ENCODE data around the gene SRMS.
A peak's percentile ranks its signal among the peaks of the same experiment; 100 is the strongest.

Gene SRMS

DNA sequence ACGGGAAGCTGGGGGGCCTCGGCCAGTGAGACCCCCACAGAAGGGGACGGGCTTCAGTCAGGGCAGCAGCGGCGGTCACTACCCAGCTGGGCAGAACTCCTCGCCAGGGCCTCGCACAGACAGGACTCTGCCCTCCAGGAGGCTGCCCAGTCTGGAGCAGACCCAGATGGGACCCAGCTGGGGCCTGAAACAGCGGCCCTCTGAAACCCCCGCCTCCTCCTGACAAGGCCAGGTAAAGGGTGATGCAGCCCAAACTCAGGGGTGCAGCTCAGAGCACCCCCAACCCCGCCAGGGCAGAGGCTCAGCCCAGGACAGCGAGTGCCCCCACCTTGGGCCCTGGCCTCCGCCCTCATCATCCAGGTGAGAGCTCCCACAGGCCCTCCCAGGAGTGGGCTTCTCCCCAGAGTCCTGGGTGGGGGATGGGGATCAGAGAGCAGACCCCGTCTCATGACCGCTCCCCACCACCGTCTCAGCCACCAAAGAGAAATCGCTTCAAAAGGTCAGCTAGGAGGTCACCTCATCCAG lies 50.9 kb downstream of the SRMS start:
- TF ChIP-seq, protein P1, sequence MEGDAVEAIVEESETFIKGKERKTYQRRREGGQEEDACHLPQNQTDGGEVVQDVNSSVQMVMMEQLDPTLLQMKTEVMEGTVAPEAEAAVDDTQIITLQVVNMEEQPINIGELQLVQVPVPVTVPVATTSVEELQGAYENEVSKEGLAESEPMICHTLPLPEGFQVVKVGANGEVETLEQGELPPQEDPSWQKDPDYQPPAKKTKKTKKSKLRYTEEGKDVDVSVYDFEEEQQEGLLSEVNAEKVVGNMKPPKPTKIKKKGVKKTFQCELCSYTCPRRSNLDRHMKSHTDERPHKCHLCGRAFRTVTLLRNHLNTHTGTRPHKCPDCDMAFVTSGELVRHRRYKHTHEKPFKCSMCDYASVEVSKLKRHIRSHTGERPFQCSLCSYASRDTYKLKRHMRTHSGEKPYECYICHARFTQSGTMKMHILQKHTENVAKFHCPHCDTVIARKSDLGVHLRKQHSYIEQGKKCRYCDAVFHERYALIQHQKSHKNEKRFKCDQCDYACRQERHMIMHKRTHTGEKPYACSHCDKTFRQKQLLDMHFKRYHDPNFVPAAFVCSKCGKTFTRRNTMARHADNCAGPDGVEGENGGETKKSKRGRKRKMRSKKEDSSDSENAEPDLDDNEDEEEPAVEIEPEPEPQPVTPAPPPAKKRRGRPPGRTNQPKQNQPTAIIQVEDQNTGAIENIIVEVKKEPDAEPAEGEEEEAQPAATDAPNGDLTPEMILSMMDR (IDR thresholded peaks at IDR 0.05; ENCODE audit: low read depth, low read length): no peak
- no peak for DNase-seq (ENCODE audit: extremely low read depth, low read depth)

DNA sequence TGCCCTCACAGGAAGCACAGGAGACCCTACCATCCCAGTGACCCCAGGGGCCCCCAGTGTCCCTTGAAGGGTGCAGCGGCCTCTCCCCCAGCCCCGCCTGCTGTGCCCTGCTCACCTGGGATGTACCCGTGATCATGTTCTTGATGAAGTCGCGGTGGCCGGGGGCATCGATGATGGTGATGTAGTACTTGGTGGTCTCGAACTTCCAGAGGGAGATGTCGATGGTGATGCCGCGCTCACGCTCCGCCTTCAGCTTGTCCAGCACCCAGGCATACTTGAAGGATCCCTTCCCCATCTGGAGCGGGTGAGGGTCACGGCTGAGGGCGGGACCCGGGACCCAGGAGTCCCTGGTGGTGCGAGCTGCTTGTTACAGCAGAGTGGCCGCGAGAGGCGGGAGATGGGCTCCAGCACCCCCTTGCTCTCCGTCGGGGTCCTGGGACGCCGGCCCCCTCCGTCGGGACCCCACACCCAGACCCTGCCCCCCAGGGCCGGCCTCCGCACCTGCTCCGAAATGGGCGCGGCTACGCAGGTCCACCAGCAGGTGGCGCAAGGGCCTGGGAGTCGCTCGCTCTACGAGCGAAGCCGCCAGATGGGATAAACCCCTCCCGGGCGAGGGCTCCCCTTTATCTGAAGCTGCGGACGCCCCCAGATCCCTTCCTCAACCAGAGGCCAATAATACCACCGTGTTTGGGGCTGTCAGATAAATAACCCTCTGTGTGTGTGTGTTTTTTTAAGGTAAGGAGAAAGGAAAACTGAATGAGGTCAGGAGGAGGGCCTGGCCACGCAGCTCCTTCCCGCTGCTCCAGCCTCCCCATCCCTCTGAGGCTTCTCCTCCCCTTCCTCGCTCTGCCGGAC lies 51.6 kb downstream of the SRMS start:
- DNase-seq (ENCODE audit: extremely low read depth, low read depth): no peak
- TF ChIP-seq, protein P1 (IDR thresholded peaks at IDR 0.05; ENCODE audit: low read depth, low read length): peak; percentile 94

DNA sequence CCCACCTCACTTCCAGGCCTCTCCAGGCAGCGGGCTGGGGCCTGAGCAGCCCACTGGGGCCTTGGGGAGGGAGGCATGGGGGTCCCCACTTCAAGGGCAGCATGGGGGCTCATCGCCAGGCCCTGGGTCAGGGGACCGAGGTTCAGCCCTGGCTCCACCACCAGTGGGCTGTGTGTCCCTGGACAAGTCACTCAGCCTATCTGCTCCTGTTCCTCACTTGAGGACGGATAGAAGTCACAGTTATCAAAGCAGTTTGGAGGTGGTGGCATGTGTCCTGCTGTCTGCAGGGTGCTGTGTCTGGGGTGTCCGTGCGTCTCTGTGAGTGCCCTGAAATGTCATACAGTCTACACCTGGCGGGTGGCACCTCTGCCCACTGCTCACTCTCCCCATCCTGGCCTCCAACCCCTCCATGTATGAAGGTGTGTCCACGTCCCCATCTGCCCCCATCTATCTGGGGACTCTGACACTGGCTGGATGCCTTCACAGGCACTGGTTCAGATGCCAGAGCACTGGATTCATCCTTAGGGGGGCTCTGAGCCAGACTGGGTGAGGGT lies 52.3 kb downstream of the SRMS start:
- no peak for DNase-seq (ENCODE audit: extremely low read depth, low read depth)
- TF ChIP-seq, protein P1 (IDR thresholded peaks at IDR 0.05; ENCODE audit: low read depth, low read length): no peak

DNA sequence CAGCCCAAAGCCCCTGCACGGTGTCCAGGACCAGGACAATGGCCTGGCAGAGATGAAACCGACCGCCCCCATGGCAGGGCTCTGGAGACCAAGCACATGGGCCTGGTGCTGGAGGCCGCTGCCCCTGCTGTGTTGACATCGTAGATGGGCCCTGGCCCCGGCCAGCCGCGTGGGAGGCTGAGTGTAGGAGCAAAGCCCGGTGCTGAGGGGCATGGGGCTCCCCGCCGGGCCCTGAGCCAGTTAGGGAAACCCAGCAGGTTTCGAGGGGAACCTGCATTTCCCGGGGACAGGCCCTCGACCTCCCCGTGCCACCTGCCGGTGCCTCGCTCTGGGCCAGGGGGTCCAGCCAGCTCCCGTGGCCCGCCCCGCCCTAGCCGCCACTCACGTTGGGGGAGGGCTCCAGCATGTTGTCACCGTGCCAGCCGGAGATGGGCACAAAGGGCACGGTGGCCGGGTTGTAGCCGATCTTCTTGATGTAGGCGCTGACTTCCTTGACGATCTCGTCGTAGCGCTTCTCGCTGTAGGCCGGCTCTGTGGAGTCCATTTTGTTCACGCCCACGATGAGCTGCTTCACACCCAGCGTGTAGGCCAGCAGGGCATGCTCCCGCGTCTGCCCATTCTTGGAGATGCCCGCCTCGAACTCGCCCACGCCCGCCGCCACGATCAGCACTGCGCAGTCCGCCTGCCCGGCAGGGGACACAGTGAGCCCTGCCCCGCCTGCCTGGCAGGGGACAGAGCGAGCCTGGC lies 53.0 kb downstream of the SRMS start:
- no peak for DNase-seq (ENCODE audit: extremely low read depth, low read depth)
- TF ChIP-seq, protein P1 (IDR thresholded peaks at IDR 0.05; ENCODE audit: low read depth, low read length): no peak

DNA sequence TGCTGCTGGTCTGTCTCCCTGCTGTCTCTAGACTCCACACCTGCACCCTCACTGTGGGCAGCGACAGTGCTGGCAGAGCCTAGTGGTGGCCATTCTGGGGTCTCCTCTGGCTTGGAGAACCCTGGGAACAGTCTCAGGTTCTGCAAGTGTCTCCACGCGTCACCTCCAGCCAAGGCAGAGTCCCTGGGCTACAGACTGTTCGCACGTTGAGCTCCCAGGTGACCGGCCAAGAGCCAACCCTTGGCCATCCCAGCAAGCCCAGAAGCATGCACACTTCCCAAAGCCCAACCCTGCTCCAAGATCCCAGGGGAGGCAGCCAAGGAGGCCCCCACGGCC lies 53.5 kb downstream of the SRMS start:
- TF ChIP-seq, protein P1 (IDR thresholded peaks at IDR 0.05; ENCODE audit: low read depth, low read length): no peak
- no peak for DNase-seq (ENCODE audit: extremely low read depth, low read depth)

DNA sequence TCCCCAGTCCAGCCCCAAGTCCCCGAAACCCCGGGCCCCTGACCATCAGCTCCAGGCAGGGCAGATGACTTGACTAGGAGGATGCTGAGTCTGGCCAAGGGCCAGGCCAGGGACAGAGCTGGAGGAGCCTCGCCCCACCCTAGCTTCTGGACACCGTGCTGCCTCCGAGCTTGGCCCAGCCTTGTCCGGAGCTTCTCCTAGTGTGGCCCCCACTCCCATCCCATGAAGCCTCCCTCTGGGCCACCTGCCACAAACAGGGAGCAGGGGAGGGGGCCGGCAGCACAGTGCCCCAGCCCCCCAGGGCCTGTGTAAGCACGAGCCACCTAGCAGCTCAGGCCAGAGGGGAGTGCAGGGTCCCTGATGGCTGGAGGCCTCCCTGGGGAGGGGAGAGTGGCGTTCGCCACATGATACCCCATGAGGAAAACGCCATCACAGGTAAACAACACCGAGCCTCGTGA lies 54.0 kb downstream of the SRMS start:
- no peak for DNase-seq (ENCODE audit: extremely low read depth, low read depth)
- TF ChIP-seq, protein P1 (IDR thresholded peaks at IDR 0.05; ENCODE audit: low read depth, low read length): no peak
